Measurements from ENCODE around the gene FLRT2. TPM values are rescaled to one million over a fixed set of nuclear protein-coding genes. Genes with fewer than 3 reads are reported as not detected.

FLRT2 gene
- total and polyA plus RNA-seq, 2 donors (not counting 1 experiment from before 2014, with no cell fraction given) = not detected

GRCh38 chr14:85554106-85554505 lies 24.2 kb downstream of the FLRT2 start:
- CTCF ChIA-PET = no interaction called here

GRCh38 chr14:85556267-85556666 lies 26.3 kb downstream of the FLRT2 start:
- Histone ChIP-seq H3K4me1 (ENCODE audit: control insufficient read depth in 2 of 2, insufficient read depth in 2 of 2, low read length in 2 of 2) (no peaks in the 10 kb centered on the region), H3K4me2 (replicated peaks; ENCODE audit: low read depth, low read length, poor library complexity, severe bottlenecking) (no peak overlapping the region), H3K9me3 (ENCODE audit: control extremely low read depth in 1 of 3, control insufficient read depth in 2 of 3, insufficient read depth in 1 of 3, low read length in 2 of 3) (no peaks in the 10 kb centered on the region), H3K4me3 (ENCODE audit: control extremely low read depth in 1 of 5, extremely low read depth in 1 of 5, insufficient read depth in 1 of 5, low read depth in 2 of 5, low read length in 4 of 5) (no peak overlapping the region), H3K9ac (ENCODE audit: low read length) (no peak overlapping the region), H4K20me1 (ENCODE audit: control insufficient read depth, insufficient read depth, low read length, poor library complexity, severe bottlenecking) (no peaks in the 10 kb centered on the region), H3K36me3 (replicated peaks in 1 of 2; ENCODE audit: control extremely low read depth in 1 of 2, control insufficient read depth in 1 of 2, extremely low read depth in 1 of 2, insufficient read depth in 2 of 2, low read length in 1 of 2) (no peaks in the 10 kb centered on the region), H3K79me2 (ENCODE audit: control insufficient read depth, insufficient read depth, low read length) (no peaks in the 10 kb centered on the region), H3K27ac (ENCODE audit: low read length in 2 of 2) (no peak overlapping the region), H2AFZ (ENCODE audit: insufficient read depth, low read depth, low read length, poor library complexity, severe bottlenecking) (no peak overlapping the region), H3K27me3 (replicated peaks in 1 of 4; ENCODE audit: control extremely low read depth in 1 of 4, control insufficient read depth in 3 of 4, insufficient read depth in 4 of 4, low read length in 3 of 4) (no peaks in the 10 kb centered on the region)
- Mint-ChIP-seq H3K9me3 (ENCODE audit: insufficient read depth) (peaks cover 10% of the 10 kb centered on the region), H3K27ac (no peak overlapping the region), H3K4me3 (no peak overlapping the region), H3K4me1 (no peaks in the 10 kb centered on the region), H3K27me3 (no peaks in the 10 kb centered on the region)
- WGBS (ENCODE audit: insufficient coverage) = no CpG with 5 or more reads among the region's 1 CpG
- POLR2A ChIA-PET = no interaction called here
- DNase-seq = no peak
- no peak for TF ChIP-seq EZH2 (IDR thresholded peaks at IDR 0.05; ENCODE audit: borderline replicate concordance, insufficient read depth, low read depth, low read length, poor library complexity, severe bottlenecking)
- TF ChIP-seq CTCF (IDR thresholded peaks at IDR 0.05) = no peak
- CTCF ChIA-PET = no interaction called here
- ATAC-seq (ENCODE audit: low read depth) = no peak
- intact Hi-C loops (cut with micrococcal nuclease) = no loop called here

More at GRCh38 chr14:85554106-85554505, 24.2 kb downstream of the FLRT2 start:
- intact Hi-C loops (cut with micrococcal nuclease) = no loop called here
- no peaks in the 10 kb centered on the region for H3K36me3 ChIP-seq (replicated peaks in 1 of 2; ENCODE audit: control extremely low read depth in 1 of 2, control insufficient read depth in 1 of 2, extremely low read depth in 1 of 2, insufficient read depth in 2 of 2, low read length in 1 of 2)
- no peak overlapping the region for H3K27ac Mint-ChIP-seq
- no peaks in the 10 kb centered on the region for H3K27me3 Mint-ChIP-seq
- H3K4me3 ChIP-seq (ENCODE audit: control extremely low read depth in 1 of 5, extremely low read depth in 1 of 5, insufficient read depth in 1 of 5, low read depth in 2 of 5, low read length in 4 of 5) = no peak overlapping the region
- no peak overlapping the region for H3K27ac ChIP-seq (ENCODE audit: low read length in 2 of 2)
- H3K9me3 Mint-ChIP-seq (ENCODE audit: insufficient read depth) = peaks cover 10% of the 10 kb centered on the region
- no peak overlapping the region for H2AFZ ChIP-seq (ENCODE audit: insufficient read depth, low read depth, low read length, poor library complexity, severe bottlenecking)
- no peaks in the 10 kb centered on the region for H4K20me1 ChIP-seq (ENCODE audit: control insufficient read depth, insufficient read depth, low read length, poor library complexity, severe bottlenecking)
- H3K9me3 ChIP-seq (ENCODE audit: control extremely low read depth in 1 of 3, control insufficient read depth in 2 of 3, insufficient read depth in 1 of 3, low read length in 2 of 3) = peaks cover 0 to 2% (median 1%) of the 10 kb centered on the region in 3 donors
- TF ChIP-seq CTCF (IDR thresholded peaks at IDR 0.05) (no peak), EZH2 (IDR thresholded peaks at IDR 0.05; ENCODE audit: borderline replicate concordance, insufficient read depth, low read depth, low read length, poor library complexity, severe bottlenecking) (no peak)
- POLR2A ChIA-PET = no interaction called here
- no peak for ATAC-seq (ENCODE audit: low read depth)
- no peak overlapping the region for H3K9ac ChIP-seq (ENCODE audit: low read length)
- H3K27me3 ChIP-seq (replicated peaks in 1 of 4; ENCODE audit: control extremely low read depth in 1 of 4, control insufficient read depth in 3 of 4, insufficient read depth in 4 of 4, low read length in 3 of 4) = no peaks in the 10 kb centered on the region
- no peaks in the 10 kb centered on the region for H3K4me1 ChIP-seq (ENCODE audit: control insufficient read depth in 2 of 2, insufficient read depth in 2 of 2, low read length in 2 of 2)
- no peaks in the 10 kb centered on the region for H3K79me2 ChIP-seq (ENCODE audit: control insufficient read depth, insufficient read depth, low read length)
- no peaks in the 10 kb centered on the region for H3K4me1 Mint-ChIP-seq
- H3K4me2 ChIP-seq (replicated peaks; ENCODE audit: low read depth, low read length, poor library complexity, severe bottlenecking) = no peak overlapping the region
- H3K4me3 Mint-ChIP-seq = no peak overlapping the region
- WGBS (ENCODE audit: insufficient coverage) = no CpG with 5 or more reads among the region's 3 CpGs
- DNase-seq = no peak

Measured in B cell (primary cell).